ENCODE data around the gene TLR3. TPM values are rescaled to one million over a fixed set of nuclear protein-coding genes. Genes with fewer than 3 reads are reported as not detected.

The TLR3 gene
- polyA plus RNA-seq (2013): 3.0 TPM

- WGBS (ENCODE audit: insufficient coverage): 4% methylated on average over 6 of the region's 12 CpGs
- H3K4me1 ChIP-seq (ENCODE audit: control extremely low read depth in 1 of 4, control insufficient read depth in 4 of 4, insufficient read depth in 4 of 4, low read length in 3 of 4): peaks cover 8 to 14% (median 10%) of the 10 kb centered on the region in 4 experiments
- no peaks in the 10 kb centered on the region for H3K27me3 ChIP-seq (replicated peaks in 2 of 5; ENCODE audit: control insufficient read depth in 4 of 5, insufficient read depth in 5 of 5, low read length in 4 of 5)
- peak within 1 kb of the TSS in 1 of 2 experiments; percentile 60 for H3K27ac ChIP-seq (ENCODE audit: insufficient read depth in 1 of 2, low read depth in 1 of 2, low read length in 2 of 2, poor library complexity in 1 of 2, severe bottlenecking in 2 of 2)
- H3K4me3 ChIP-seq (ENCODE audit: control insufficient read depth in 1 of 7, extremely low read depth in 1 of 7, insufficient read depth in 4 of 7, low read depth in 2 of 7, low read length in 6 of 7): peak within 1 kb of the TSS in 6 of 7 experiments; percentile 64 to 98 (median 84)
- CTCF ChIA-PET: interaction anchor here (0.7 to 3.5 kb wide), 10 partner anchors 10 to 524 kb away, joined by 3 to 52 read pairs (median 4); no protein-coding TSS in a partner anchor
- no peaks in the 10 kb centered on the region for H3K9me3 ChIP-seq (ENCODE audit: control extremely low read depth in 1 of 5, control insufficient read depth in 4 of 5, insufficient read depth in 2 of 5, low read depth in 1 of 5, low read length in 4 of 5)
- DNase-seq: peak; percentile 37 to 72 (median 68)
- no peaks in the 10 kb centered on the region for H3K36me3 ChIP-seq (ENCODE audit: control insufficient read depth in 4 of 4, insufficient read depth in 4 of 4, low read length in 3 of 4)
- POLR2A ChIA-PET: interaction anchor here (0.6 kb wide), 1 partner anchor 122 kb away, joined by 3 read pairs; the partner anchor contains the start of gene CYP4V2
Observed at GRCh38 chr4:186068581-186069348, at the start of gene TLR3. TLR3 (plus strand) TSS chr4:186069156; CDS start chr4:186076620, 7,464 bp downstream.

DNA sequence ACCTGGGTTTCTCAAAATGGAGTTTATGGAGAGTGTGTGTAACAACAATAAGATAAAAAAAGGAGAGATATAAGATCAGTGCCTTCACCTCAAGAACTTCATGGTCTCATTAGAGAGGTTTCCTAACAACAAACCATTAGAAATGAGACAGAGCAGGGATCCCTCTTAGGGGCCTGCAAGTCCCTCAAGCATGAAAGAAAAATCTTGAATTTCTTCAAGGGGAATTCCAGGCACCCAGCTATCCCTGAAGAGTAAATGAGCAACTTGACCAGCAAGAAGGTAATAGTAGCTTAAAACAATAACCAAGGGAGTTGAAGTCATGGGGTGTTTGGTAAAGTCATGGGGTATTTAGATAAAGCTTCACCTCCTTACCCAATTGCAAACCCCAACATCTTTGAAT lies 49.7 kb upstream of the TLR3 start:
- no peak for DNase-seq
- CTCF ChIA-PET: interaction anchor here (0.7 to 5.8 kb wide), 2 partner anchors 8 to 379 kb away, joined by 3 to 63 read pairs; no protein-coding TSS in a partner anchor
- Histone ChIP-seq H3K4me3 (ENCODE audit: control insufficient read depth in 1 of 7, extremely low read depth in 1 of 7, insufficient read depth in 4 of 7, low read depth in 2 of 7, low read length in 6 of 7) (no peak overlapping the region), H3K27me3 (replicated peaks in 2 of 5; ENCODE audit: control insufficient read depth in 4 of 5, insufficient read depth in 5 of 5, low read length in 4 of 5) (peaks cover 0 to 5% (median 0%) of the 10 kb centered on the region in 5 experiments), H3K27ac (ENCODE audit: insufficient read depth in 1 of 2, low read depth in 1 of 2, low read length in 2 of 2, poor library complexity in 1 of 2, severe bottlenecking in 2 of 2) (no peak overlapping the region), H3K9me3 (ENCODE audit: control extremely low read depth in 1 of 5, control insufficient read depth in 4 of 5, insufficient read depth in 2 of 5, low read depth in 1 of 5, low read length in 4 of 5) (no peaks in the 10 kb centered on the region), H3K4me1 (ENCODE audit: control extremely low read depth in 1 of 4, control insufficient read depth in 4 of 4, insufficient read depth in 4 of 4, low read length in 3 of 4) (no peaks in the 10 kb centered on the region), H3K36me3 (ENCODE audit: control insufficient read depth in 4 of 4, insufficient read depth in 4 of 4, low read length in 3 of 4) (no peaks in the 10 kb centered on the region)
- POLR2A ChIA-PET: no interaction called here

DNA sequence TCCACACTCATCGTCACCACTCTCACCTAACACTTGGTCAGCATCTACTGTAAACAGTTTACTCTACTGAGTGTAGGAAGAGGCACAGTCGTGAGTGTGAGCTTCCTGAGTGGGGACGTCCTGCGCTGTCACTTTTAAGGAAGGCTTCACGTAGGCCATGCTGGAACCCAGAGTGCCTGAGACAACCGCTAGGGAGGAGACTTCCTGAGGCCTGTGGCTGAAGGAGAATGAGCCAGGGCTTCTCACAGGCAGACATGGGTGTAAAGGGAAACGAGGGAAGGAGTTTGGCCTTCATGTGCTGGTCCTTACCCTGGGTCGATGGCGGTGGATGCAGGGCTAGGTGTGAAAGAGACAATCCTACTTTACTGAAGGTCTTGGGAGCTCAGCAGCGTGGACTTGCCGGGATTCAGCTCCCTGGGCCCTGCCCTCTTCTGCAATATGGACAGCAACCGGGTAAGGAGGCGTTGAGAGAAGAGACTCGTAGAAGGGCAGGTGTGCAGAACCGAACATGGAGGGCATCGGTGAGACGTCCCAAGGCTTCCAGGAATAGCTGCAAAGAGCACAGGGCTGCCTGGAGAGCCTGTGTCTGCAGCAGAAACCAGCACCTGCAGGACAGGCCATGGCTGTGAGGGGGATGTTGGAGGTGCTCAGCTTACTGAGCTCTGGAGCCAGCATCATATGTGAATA lies 48.7 kb upstream of the TLR3 start:
- DNase-seq: no peak
- Histone ChIP-seq H3K9me3 (ENCODE audit: control extremely low read depth in 1 of 5, control insufficient read depth in 4 of 5, insufficient read depth in 2 of 5, low read depth in 1 of 5, low read length in 4 of 5) (no peaks in the 10 kb centered on the region), H3K4me3 (ENCODE audit: control insufficient read depth in 1 of 7, extremely low read depth in 1 of 7, insufficient read depth in 4 of 7, low read depth in 2 of 7, low read length in 6 of 7) (no peak overlapping the region), H3K4me1 (ENCODE audit: control extremely low read depth in 1 of 4, control insufficient read depth in 4 of 4, insufficient read depth in 4 of 4, low read length in 3 of 4) (no peaks in the 10 kb centered on the region), H3K36me3 (ENCODE audit: control insufficient read depth in 4 of 4, insufficient read depth in 4 of 4, low read length in 3 of 4) (no peaks in the 10 kb centered on the region), H3K27me3 (replicated peaks in 2 of 5; ENCODE audit: control insufficient read depth in 4 of 5, insufficient read depth in 5 of 5, low read length in 4 of 5) (peaks cover 0 to 5% (median 1%) of the 10 kb centered on the region in 5 experiments), H3K27ac (ENCODE audit: insufficient read depth in 1 of 2, low read depth in 1 of 2, low read length in 2 of 2, poor library complexity in 1 of 2, severe bottlenecking in 2 of 2) (no peak overlapping the region)
- ChIA-PET CTCF (interaction anchor here (5.8 kb wide), 1 partner anchor 380 kb away, joined by 63 read pairs; no protein-coding TSS in a partner anchor), POLR2A (no interaction called here)
- 93% methylated on average over 17 of the region's 17 CpGs for WGBS (ENCODE audit: insufficient coverage)

DNA sequence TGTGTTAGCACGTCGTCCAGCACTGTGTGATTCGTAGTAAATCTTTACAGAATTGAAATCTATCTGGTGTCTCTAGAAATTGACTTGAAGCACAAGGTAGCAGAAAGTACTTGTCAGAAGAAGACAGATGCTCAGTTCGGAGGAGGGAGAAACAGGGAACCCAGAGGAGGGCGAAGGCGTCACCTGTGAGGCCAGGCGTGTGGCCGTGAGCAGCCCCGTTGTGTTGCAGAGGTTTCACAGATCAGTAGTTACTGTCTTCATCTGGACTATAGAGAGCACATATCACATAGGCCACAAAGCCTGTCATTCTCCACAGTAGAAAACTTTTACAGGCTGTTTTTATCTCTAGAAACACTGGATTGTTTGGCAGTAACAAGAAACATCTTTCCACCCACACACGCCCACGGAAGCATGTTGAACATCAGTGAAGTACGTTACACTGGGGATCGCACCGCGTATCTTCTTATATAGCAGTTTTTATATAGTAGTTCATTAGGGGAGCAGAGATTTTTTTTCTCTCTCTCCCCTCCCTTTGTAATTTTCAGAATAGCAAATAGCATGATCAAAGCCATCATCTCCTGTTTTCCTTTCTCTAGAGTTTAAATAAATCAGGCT lies 48.1 kb upstream of the TLR3 start:
- Histone ChIP-seq H3K36me3 (ENCODE audit: control insufficient read depth in 4 of 4, insufficient read depth in 4 of 4, low read length in 3 of 4) (no peaks in the 10 kb centered on the region), H3K4me3 (ENCODE audit: control insufficient read depth in 1 of 7, extremely low read depth in 1 of 7, insufficient read depth in 4 of 7, low read depth in 2 of 7, low read length in 6 of 7) (no peak overlapping the region), H3K27ac (ENCODE audit: insufficient read depth in 1 of 2, low read depth in 1 of 2, low read length in 2 of 2, poor library complexity in 1 of 2, severe bottlenecking in 2 of 2) (no peak overlapping the region), H3K9me3 (ENCODE audit: control extremely low read depth in 1 of 5, control insufficient read depth in 4 of 5, insufficient read depth in 2 of 5, low read depth in 1 of 5, low read length in 4 of 5) (no peaks in the 10 kb centered on the region), H3K27me3 (replicated peaks in 2 of 5; ENCODE audit: control insufficient read depth in 4 of 5, insufficient read depth in 5 of 5, low read length in 4 of 5) (peaks cover 0 to 5% (median 1%) of the 10 kb centered on the region in 5 experiments), H3K4me1 (ENCODE audit: control extremely low read depth in 1 of 4, control insufficient read depth in 4 of 4, insufficient read depth in 4 of 4, low read length in 3 of 4) (no peaks in the 10 kb centered on the region)
- 94% methylated on average over 8 of the region's 15 CpGs for WGBS (ENCODE audit: insufficient coverage)
- POLR2A ChIA-PET: no interaction called here
- CTCF ChIA-PET: interaction anchor here (0.5 to 5.8 kb wide), 8 partner anchors 15 to 1217 kb away, joined by 3 to 63 read pairs (median 4); no protein-coding TSS in a partner anchor
- DNase-seq: no peak

DNA sequence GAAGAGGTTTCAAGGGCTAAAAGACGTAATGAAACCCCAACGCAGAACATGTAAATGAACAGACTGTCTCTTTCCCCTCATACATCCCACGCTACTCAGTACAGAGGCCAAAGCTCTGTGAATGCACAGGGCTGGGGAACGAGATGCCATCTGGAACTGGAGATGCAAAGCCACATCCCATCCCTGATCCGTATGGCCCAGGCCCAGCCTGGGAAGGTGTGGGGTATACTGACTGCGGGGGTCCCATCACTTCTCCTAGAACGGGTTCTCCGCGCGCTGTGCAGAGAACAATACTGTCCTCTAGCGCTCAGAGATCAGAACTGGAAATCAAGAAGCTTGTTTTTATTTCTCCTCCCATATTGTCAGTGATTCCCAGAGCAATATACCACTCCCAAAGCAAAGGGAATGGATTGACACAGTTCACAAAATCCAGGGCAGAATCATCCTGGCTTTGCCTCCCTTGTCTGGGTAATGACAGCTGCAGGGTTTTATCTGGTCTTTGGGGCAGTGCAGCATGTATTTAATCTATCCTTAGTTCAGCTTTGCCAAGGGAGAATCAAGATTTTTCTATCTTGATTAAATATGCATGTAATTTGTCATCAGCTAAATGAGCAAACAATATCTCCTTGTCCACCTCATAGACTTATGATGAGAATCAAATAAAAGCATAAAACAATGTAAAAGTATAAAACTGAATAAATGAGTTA lies 47.3 kb upstream of the TLR3 start:
- 8% methylated on average over 7 of the region's 11 CpGs for WGBS (ENCODE audit: insufficient coverage)
- DNase-seq: peak; percentile 23 to 34 (median 29)
- no peaks in the 10 kb centered on the region for H3K36me3 ChIP-seq (ENCODE audit: control insufficient read depth in 4 of 4, insufficient read depth in 4 of 4, low read length in 3 of 4)
- H3K9me3 ChIP-seq (ENCODE audit: control extremely low read depth in 1 of 5, control insufficient read depth in 4 of 5, insufficient read depth in 2 of 5, low read depth in 1 of 5, low read length in 4 of 5): no peaks in the 10 kb centered on the region
- H3K4me1 ChIP-seq (ENCODE audit: control extremely low read depth in 1 of 4, control insufficient read depth in 4 of 4, insufficient read depth in 4 of 4, low read length in 3 of 4): no peaks in the 10 kb centered on the region
- ChIA-PET POLR2A (no interaction called here), CTCF (interaction anchor here (0.5 to 5.8 kb wide), 10 partner anchors 16 to 1217 kb away, joined by 3 to 63 read pairs (median 4); no protein-coding TSS in a partner anchor)
- H3K27me3 ChIP-seq (replicated peaks in 2 of 5; ENCODE audit: control insufficient read depth in 4 of 5, insufficient read depth in 5 of 5, low read length in 4 of 5): peaks cover 0 to 5% (median 1%) of the 10 kb centered on the region in 5 experiments
- H3K4me3 ChIP-seq (ENCODE audit: control insufficient read depth in 1 of 7, extremely low read depth in 1 of 7, insufficient read depth in 4 of 7, low read depth in 2 of 7, low read length in 6 of 7): no peak overlapping the region
- no peak overlapping the region for H3K27ac ChIP-seq (ENCODE audit: insufficient read depth in 1 of 2, low read depth in 1 of 2, low read length in 2 of 2, poor library complexity in 1 of 2, severe bottlenecking in 2 of 2)

DNA sequence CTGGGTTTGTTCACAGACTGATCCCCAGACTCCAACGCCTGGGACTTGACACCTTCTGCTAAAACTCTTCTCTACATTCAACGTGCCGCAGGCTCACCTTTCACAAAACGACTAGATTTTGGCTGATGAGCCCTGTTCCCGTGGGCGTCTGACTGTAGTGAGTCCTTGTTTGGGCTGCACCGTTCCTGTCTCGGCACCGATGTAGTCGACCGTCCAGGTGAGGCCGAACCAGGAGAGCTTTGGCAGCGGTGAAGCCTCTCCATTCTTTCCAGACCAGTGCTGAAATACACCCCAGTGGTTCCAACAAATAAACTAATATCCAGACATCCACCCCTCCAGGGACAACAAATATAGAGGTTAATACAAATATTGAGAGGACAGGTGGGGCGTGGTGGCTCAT lies 45.0 kb upstream of the TLR3 start:
- DNase-seq: no peak
- Histone ChIP-seq H3K27me3 (replicated peaks in 2 of 5; ENCODE audit: control insufficient read depth in 4 of 5, insufficient read depth in 5 of 5, low read length in 4 of 5) (peaks cover 0 to 8% (median 4%) of the 10 kb centered on the region in 5 experiments), H3K9me3 (ENCODE audit: control extremely low read depth in 1 of 5, control insufficient read depth in 4 of 5, insufficient read depth in 2 of 5, low read depth in 1 of 5, low read length in 4 of 5) (peaks cover 0 to 3% (median 0%) of the 10 kb centered on the region in 5 experiments), H3K36me3 (ENCODE audit: control insufficient read depth in 4 of 4, insufficient read depth in 4 of 4, low read length in 3 of 4) (no peaks in the 10 kb centered on the region), H3K4me3 (ENCODE audit: control insufficient read depth in 1 of 7, extremely low read depth in 1 of 7, insufficient read depth in 4 of 7, low read depth in 2 of 7, low read length in 6 of 7) (no peak overlapping the region), H3K27ac (ENCODE audit: insufficient read depth in 1 of 2, low read depth in 1 of 2, low read length in 2 of 2, poor library complexity in 1 of 2, severe bottlenecking in 2 of 2) (no peak overlapping the region), H3K4me1 (ENCODE audit: control extremely low read depth in 1 of 4, control insufficient read depth in 4 of 4, insufficient read depth in 4 of 4, low read length in 3 of 4) (no peaks in the 10 kb centered on the region)
- POLR2A ChIA-PET: no interaction called here
- CTCF ChIA-PET: interaction anchor here (2.7 kb wide), 1 partner anchor 13 kb away, joined by 18 read pairs; no protein-coding TSS in a partner anchor
- WGBS (ENCODE audit: insufficient coverage): 94% methylated on average over 11 of the region's 14 CpGs
